Keratinocyte (primary cell): ENCODE data around the gene GATA3. TPM values are rescaled to one million over a fixed set of nuclear protein-coding genes. Genes with fewer than 3 reads are reported as not detected.
A peak's percentile ranks its signal among the peaks of the same experiment; 100 is the strongest.

ENCODE experiments used
- DNase-seq: peaks from one replicate; pipeline ENCODE4 v3.0.0-alpha.2; 2011; ENCODE audit warnings: low read depth, missing footprints, low spot score
- FAIRE-seq: peaks from 2 replicates; lab custom pipeline; 2011; peaks lifted over from hg19 to GRCh38; lab: Jason Lieb, UNC
- H2AFZ ChIP-seq: 2 replicates; pipeline ENCODE4 v1.6.0; 2012; ENCODE audit warnings: low read length, control low read depth, inconsistent platforms; ENCODE audit not compliant: control insufficient read depth
- H3K27ac ChIP-seq: 2 replicates; pipeline ENCODE4 v1.5.1; 2011; ENCODE audit warnings: low read length; ENCODE audit not compliant: control insufficient read depth, insufficient read depth
- H3K27me3 ChIP-seq: 3 replicates; pipeline ENCODE4 v1.6.0; 2011; ENCODE audit warnings: low read length; ENCODE audit not compliant: control insufficient read depth, insufficient read depth; ENCODE audit errors: extremely low read depth
- H3K36me3 ChIP-seq, 2 experiments: 2 replicates in 1 of 2; 3 replicates in 1 of 2; pipeline ENCODE4 v1.5.1; 2011; ENCODE audit warnings: low read length in 2 of 2, mild to moderate bottlenecking in 1 of 2; ENCODE audit not compliant: control insufficient read depth in 2 of 2, insufficient read depth in 2 of 2; ENCODE audit errors: extremely low read depth in 1 of 2
- H3K4me1 ChIP-seq: 3 replicates; pipeline ENCODE4 v1.5.1; 2011; ENCODE audit warnings: low read length; ENCODE audit not compliant: control insufficient read depth, insufficient read depth; ENCODE audit errors: extremely low read depth
- H3K4me2 ChIP-seq: 3 replicates; pipeline ENCODE4 v1.6.0; 2011; ENCODE audit warnings: low read depth, low read length; ENCODE audit not compliant: control insufficient read depth, insufficient read depth; ENCODE audit errors: extremely low read depth
- H3K4me3 ChIP-seq, 3 experiments: fragments of 200-600 bp in 1 of 3; sonication (generic) in 1 of 3; 2 replicates in 2 of 3; 3 replicates in 1 of 3; pipeline ENCODE4 v1.5.1; 2011 to 2016; ENCODE audit warnings: low read length in 3 of 3, mild to moderate bottlenecking in 3 of 3, control low read depth in 2 of 3, inconsistent platforms in 1 of 3, low read depth in 1 of 3, mixed read lengths in 1 of 3, mixed run types in 1 of 3, moderate library complexity in 1 of 3; ENCODE audit not compliant: control insufficient read depth in 2 of 3, insufficient read depth in 2 of 3; ENCODE audit errors: extremely low read depth in 1 of 3
- H3K79me2 ChIP-seq: 2 replicates; pipeline ENCODE4 v1.6.0; 2012; ENCODE audit warnings: low read length; ENCODE audit not compliant: control insufficient read depth, insufficient read depth
- H3K9ac ChIP-seq: 3 replicates; pipeline ENCODE4 v1.6.0; 2011; ENCODE audit warnings: low read length; ENCODE audit not compliant: control insufficient read depth, insufficient read depth; ENCODE audit errors: extremely low read depth
- H3K9me1 ChIP-seq: 3 replicates; pipeline ENCODE4 v1.6.0; 2011; ENCODE audit warnings: low read length; ENCODE audit not compliant: control insufficient read depth, insufficient read depth; ENCODE audit errors: extremely low read depth
- H3K9me3 ChIP-seq: 2 replicates; pipeline ENCODE4 v1.5.1; 2012; ENCODE audit warnings: low read depth, low read length; ENCODE audit not compliant: control insufficient read depth
- H4K20me1 ChIP-seq: 3 replicates; pipeline ENCODE4 v1.6.0; 2011; ENCODE audit warnings: low read length; ENCODE audit not compliant: control insufficient read depth, insufficient read depth; ENCODE audit errors: extremely low read depth
- CTCF ChIP-seq, 3 experiments: IDR thresholded peaks in 1 of 3; conservative IDR thresholded peaks in 1 of 3; optimal IDR thresholded peaks in 1 of 3; 2 replicates in 2 of 3; 3 replicates in 1 of 3; pipeline versions ENCODE3 to v1.5.1; 2011; ENCODE audit warnings: low read length in 3 of 3, mild to moderate bottlenecking in 3 of 3, moderate library complexity in 2 of 3, control low read depth in 1 of 3, inconsistent platforms in 1 of 3; ENCODE audit not compliant: insufficient read depth in 2 of 3; ENCODE audit errors: extremely low read depth in 1 of 3
- EZH2 ChIP-seq: IDR thresholded peaks from one replicate; pipeline ENCODE4 v1.6.1; 2012; ENCODE audit warnings: inconsistent platforms, mild to moderate bottlenecking, low read length, moderate library complexity
- dilution Hi-C: fragments of 300-500 bp; cut with MboI; formaldehyde crosslinking; loops from one replicate; pipeline ENCODE4 v1.7.0; 2020; ENCODE audit warnings: low sequenced_read_pairs; ENCODE audit not compliant: extremely low pct_ligation_motif_present
- polyA plus RNA-seq, 5 experiments: library from polyadenylated mRNA; depleted of rRNA in 3 of 5; stranded (reverse) in 3 of 5; stranded (forward) in 1 of 5; unstranded in 1 of 5; fragments of >200 nt; gene quantifications; 1 replicate in 1 of 5; 2 replicates in 3 of 5; 3 replicates in 1 of 5; pipeline versions ENCODE4 v1.2.1 to v1.2.3, GENCODE V29; 2011 to 2012; ENCODE audit warnings: missing spikeins in 2 of 5, low read depth in 1 of 5, low replicate concordance in 1 of 5

Gene GATA3
- polyA plus RNA-seq, 1 donor (not counting 4 experiments of a cell fraction or from before 2014, with no cell fraction given) = 4.0 TPM

- no peaks in the 10 kb centered on the region for H3K9me3 ChIP-seq
- no peaks in the 10 kb centered on the region for H3K36me3 ChIP-seq
- DNase-seq (no peak), FAIRE-seq (no peak)
- no peaks in the 10 kb centered on the region for H3K9me1 ChIP-seq
- dilution Hi-C loops = no loop called here
- H3K9ac ChIP-seq = no peak overlapping the region
- H2AFZ ChIP-seq = no peak overlapping the region
- no peak overlapping the region for H3K4me2 ChIP-seq
- no peak overlapping the region for H3K4me3 ChIP-seq
- TF ChIP-seq CTCF (optimal IDR thresholded peaks at IDR 0.05 in 1 of 3, IDR thresholded peaks at IDR 0.05 in 1 of 3, conservative IDR thresholded peaks at IDR 0.05 in 1 of 3; ENCODE audit: extremely low read depth in 1 of 3, insufficient read depth in 2 of 3, low read length in 3 of 3) (no peak), EZH2 (no peak)
- no peaks in the 10 kb centered on the region for H3K4me1 ChIP-seq
- peaks cover 31% of the 10 kb centered on the region for H3K27me3 ChIP-seq
- no peaks in the 10 kb centered on the region for H3K79me2 ChIP-seq
- no peak overlapping the region for H3K27ac ChIP-seq
- no peaks in the 10 kb centered on the region for H4K20me1 ChIP-seq
These were observed 6.0 kb upstream of the GATA3 start for GRCh38 chr10:8048281-8049008.

GRCh38 chr10:8049045-8049864 lies 5.2 kb upstream of the GATA3 start:
- Histone ChIP-seq H2AFZ (peak overlapping the region; percentile 91), H3K4me1 (no peaks in the 10 kb centered on the region)

More at GRCh38 chr10:8049045-8049864, 5.2 kb upstream of the GATA3 start:
- dilution Hi-C loops = no loop called here
- Histone ChIP-seq H3K9ac (peak overlapping the region; percentile 56), H4K20me1 (no peaks in the 10 kb centered on the region), H3K27ac (no peak overlapping the region), H3K36me3 (no peaks in the 10 kb centered on the region), H3K9me3 (no peaks in the 10 kb centered on the region), H3K4me3 (peak overlapping the region; percentile 47 to 75 (median 72)), H3K4me2 (peak overlapping the region; percentile 87), H3K27me3 (peaks cover 24% of the 10 kb centered on the region), H3K79me2 (no peaks in the 10 kb centered on the region), H3K9me1 (no peaks in the 10 kb centered on the region)
- DNase-seq (no peak), FAIRE-seq (no peak)
- TF ChIP-seq CTCF (optimal IDR thresholded peaks at IDR 0.05 in 1 of 3, IDR thresholded peaks at IDR 0.05 in 1 of 3, conservative IDR thresholded peaks at IDR 0.05 in 1 of 3; ENCODE audit: extremely low read depth in 1 of 3, insufficient read depth in 2 of 3, low read length in 3 of 3) = no peak
- TF ChIP-seq EZH2 = no peak
